Left lung (tissue), 10 donors: ENCODE data around the gene LYRM7. TPM values are rescaled to one million over a fixed set of nuclear protein-coding genes. Genes with fewer than 3 reads are reported as not detected.
A peak's percentile ranks its signal among the peaks of the same experiment; 100 is the strongest.

Experiments
- ATAC-seq: fragments of 200-7000 bp; cut with Tn5 transposase; one replicate; pipeline ENCODE4 v1.9.1; 2020; ENCODE audit warnings: moderate library complexity
- DNase-seq, 4 donors: peaks; one replicate each; pipeline ENCODE4 v3.0.0-alpha.2; 2013 to 2020
- H3K27ac ChIP-seq, 2 donors: fragments of 200-600 bp; sonication (generic) in 1 of 2; one replicate each; pipeline versions ENCODE4 v1.5.0 to v1.8.0; 2020 to 2021
- H3K27me3 ChIP-seq, 2 donors: fragments of 200-600 bp; sonication (generic) in 1 of 2; one replicate each; pipeline versions ENCODE4 v1.5.0 to v1.8.0; 2020 to 2021
- H3K36me3 ChIP-seq, 2 donors: fragments of 200-600 bp; sonication (generic) in 1 of 2; one replicate each; pipeline versions ENCODE4 v1.5.0 to v1.8.0; 2020 to 2021
- H3K4me1 ChIP-seq, 2 donors: fragments of 200-600 bp; one replicate each; pipeline ENCODE4 v1.8.0; 2021
- H3K4me3 ChIP-seq, 2 donors: fragments of 200-600 bp; sonication (generic) in 1 of 2; one replicate each; pipeline versions ENCODE4 v1.5.0 to v1.8.0; 2020 to 2021; ENCODE audit warnings: mild to moderate bottlenecking in 1 of 2
- H3K9me3 ChIP-seq, 2 donors: fragments of 200-600 bp; sonication (generic) in 1 of 2; one replicate each; pipeline versions ENCODE4 v1.5.0 to v1.8.0; 2020 to 2021
- intact Hi-C, 2 donors: fragments of 100-400 bp; cut with DNase I; formaldehyde crosslinking; loops; one replicate each; pipeline versions ENCODE4 v1.11.2 to v1.14.2; 2022
- polyA plus RNA-seq, 6 donors: library from polyadenylated mRNA; unstranded; fragments of 120-200 nt; gene quantifications; one replicate each; pipeline ENCODE4 v1.2.1, GENCODE V29; 2013; ENCODE audit not compliant: insufficient read length in 6 of 6
- total RNA-seq, 2 donors: library from RNA; stranded (reverse); fragmentation: NEBNext Ultra II Directional; extraction: Animal tissue kit (Norgen Biotek cat#: 25700); gene quantifications; one replicate each; pipeline ENCODE4 v1.2.1, GENCODE V29; 2021
- TF ChIP-seq, protein P1 (sequence below), 2 donors: fragments of 200-600 bp; sonication (generic) in 1 of 2; IDR thresholded peaks; one replicate each; pipeline versions ENCODE4 v1.5.0 to v1.8.0; 2021; ENCODE audit warnings: antibody characterized with exemption in 2 of 2
- donor health status: DM: no; HTN: yes; CAD: no.
- donor health status: DM: no; HTN: no; CAD: no.

LYRM7 gene
- total and polyA plus RNA-seq, 8 donors, result 6.7 to 17.5 (median 13.3) TPM

DNA sequence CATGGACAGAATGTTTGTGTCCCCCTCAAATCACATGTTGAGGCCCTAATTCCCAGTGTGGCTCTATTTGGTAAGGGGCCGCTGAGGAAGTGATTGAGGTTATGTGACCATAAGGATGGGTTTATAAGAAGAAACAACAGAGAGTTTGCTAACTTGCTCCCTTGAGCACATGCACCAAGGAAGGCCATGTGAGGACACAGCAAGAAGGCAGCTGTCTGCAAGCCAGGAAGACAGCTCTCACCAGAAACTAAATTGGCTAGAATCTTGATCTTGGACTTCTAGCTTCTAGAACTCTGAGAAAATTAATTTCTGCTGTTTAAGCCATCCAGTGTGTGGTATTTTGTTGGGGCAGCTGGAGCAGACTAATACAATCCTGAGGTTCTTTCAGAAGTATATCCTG is 57.9 kb downstream of the LYRM7 start:
- no peak for DNase-seq
- no peaks in the 10 kb centered on the region for H3K9me3 ChIP-seq
- no peaks in the 10 kb centered on the region for H3K36me3 ChIP-seq
- peaks cover 0 to 5% of the 10 kb centered on the region in 2 donors for H3K4me1 ChIP-seq
- ATAC-seq, result no peak
- no peak overlapping the region for H3K4me3 ChIP-seq
- no peaks in the 10 kb centered on the region for H3K27me3 ChIP-seq
- TF ChIP-seq, protein P1, sequence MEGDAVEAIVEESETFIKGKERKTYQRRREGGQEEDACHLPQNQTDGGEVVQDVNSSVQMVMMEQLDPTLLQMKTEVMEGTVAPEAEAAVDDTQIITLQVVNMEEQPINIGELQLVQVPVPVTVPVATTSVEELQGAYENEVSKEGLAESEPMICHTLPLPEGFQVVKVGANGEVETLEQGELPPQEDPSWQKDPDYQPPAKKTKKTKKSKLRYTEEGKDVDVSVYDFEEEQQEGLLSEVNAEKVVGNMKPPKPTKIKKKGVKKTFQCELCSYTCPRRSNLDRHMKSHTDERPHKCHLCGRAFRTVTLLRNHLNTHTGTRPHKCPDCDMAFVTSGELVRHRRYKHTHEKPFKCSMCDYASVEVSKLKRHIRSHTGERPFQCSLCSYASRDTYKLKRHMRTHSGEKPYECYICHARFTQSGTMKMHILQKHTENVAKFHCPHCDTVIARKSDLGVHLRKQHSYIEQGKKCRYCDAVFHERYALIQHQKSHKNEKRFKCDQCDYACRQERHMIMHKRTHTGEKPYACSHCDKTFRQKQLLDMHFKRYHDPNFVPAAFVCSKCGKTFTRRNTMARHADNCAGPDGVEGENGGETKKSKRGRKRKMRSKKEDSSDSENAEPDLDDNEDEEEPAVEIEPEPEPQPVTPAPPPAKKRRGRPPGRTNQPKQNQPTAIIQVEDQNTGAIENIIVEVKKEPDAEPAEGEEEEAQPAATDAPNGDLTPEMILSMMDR (IDR thresholded peaks at IDR 0.05), result no peak
- intact Hi-C loops, result no loop called here
- no peak overlapping the region for H3K27ac ChIP-seq

DNA sequence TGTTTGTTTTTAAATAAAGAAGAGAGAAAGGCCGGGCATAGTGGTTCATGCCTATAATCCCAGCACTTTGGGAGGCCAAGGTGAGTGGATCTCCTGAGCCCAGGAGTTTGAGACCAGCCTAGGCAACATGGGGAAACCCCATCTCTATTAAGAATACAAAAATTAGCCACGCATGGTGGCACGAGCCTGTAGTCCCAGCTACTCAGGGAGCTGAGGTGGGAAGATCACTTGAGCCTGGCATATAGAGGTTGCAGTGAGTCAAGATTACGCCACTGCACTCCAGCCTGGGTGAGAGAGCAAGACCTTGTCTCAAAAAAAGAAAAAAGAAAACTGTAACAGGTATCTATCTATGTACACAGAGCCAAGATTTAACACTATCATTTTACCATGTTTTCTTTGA is 58.9 kb downstream of the LYRM7 start:
- ATAC-seq (no peak), DNase-seq (no peak)
- Histone ChIP-seq H3K27ac (no peak overlapping the region), H3K27me3 (no peaks in the 10 kb centered on the region), H3K4me1 (peaks cover 0 to 5% of the 10 kb centered on the region in 2 donors), H3K4me3 (no peak overlapping the region), H3K9me3 (no peaks in the 10 kb centered on the region), H3K36me3 (no peaks in the 10 kb centered on the region)
- TF ChIP-seq, protein P1 (IDR thresholded peaks at IDR 0.05), result no peak
- intact Hi-C loops, result no loop called here

DNA sequence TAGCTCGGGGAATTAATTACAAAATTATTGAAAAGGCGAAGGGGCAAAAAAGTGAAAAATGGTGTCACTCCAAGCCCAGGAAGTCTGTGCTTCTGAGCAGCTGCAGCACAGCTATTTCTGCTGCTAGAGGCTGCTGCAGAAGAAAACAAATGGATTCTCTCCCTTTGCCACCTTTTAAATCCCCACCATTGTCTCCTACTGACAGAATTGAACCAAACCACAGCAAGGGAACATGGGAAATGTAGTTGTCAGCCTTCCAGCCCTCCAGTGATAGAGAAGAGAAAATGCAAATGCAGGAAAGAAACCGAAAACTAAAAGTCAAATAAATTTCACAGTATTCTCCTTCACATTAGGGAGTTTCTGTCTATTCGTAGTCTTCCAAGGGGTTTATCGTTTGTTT is 59.7 kb downstream of the LYRM7 start:
- Histone ChIP-seq H3K27ac (no peak overlapping the region), H3K4me1 (no peaks in the 10 kb centered on the region), H3K27me3 (no peaks in the 10 kb centered on the region), H3K9me3 (no peaks in the 10 kb centered on the region), H3K4me3 (no peak overlapping the region), H3K36me3 (no peaks in the 10 kb centered on the region)
- no peak for DNase-seq
- TF ChIP-seq, protein P1 (IDR thresholded peaks at IDR 0.05), result no peak
- intact Hi-C loops, result no loop called here
- no peak for ATAC-seq

DNA sequence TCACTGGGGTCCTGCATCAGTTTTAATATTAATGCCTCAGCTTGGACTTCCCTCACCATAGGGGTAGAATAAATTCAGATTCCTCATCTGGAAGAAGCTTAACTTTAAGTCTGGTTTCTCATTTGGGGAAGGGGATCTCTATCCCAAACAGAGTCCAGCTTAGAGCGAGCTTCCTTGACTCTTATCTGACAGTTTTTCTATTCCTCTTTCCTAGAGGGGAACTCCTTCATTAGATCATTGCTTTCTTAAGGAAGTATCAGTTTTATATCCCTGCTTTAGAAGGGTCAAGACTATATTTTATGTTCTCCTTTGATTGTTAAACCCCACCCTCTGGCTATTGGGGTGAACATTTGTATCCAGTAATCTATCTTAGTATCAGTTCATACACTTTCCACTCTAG is 68.9 kb downstream of the LYRM7 start:
- ATAC-seq (no peak), DNase-seq (no peak)
- TF ChIP-seq, protein P1 (IDR thresholded peaks at IDR 0.05), result no peak
- no peaks in the 10 kb centered on the region for H3K9me3 ChIP-seq
- H3K27me3 ChIP-seq, result no peaks in the 10 kb centered on the region
- no peak overlapping the region for H3K27ac ChIP-seq
- no peaks in the 10 kb centered on the region for H3K36me3 ChIP-seq
- intact Hi-C loops, result no loop called here
- H3K4me1 ChIP-seq, result peaks cover 0 to 4% of the 10 kb centered on the region in 2 donors
- H3K4me3 ChIP-seq, result no peak overlapping the region

DNA sequence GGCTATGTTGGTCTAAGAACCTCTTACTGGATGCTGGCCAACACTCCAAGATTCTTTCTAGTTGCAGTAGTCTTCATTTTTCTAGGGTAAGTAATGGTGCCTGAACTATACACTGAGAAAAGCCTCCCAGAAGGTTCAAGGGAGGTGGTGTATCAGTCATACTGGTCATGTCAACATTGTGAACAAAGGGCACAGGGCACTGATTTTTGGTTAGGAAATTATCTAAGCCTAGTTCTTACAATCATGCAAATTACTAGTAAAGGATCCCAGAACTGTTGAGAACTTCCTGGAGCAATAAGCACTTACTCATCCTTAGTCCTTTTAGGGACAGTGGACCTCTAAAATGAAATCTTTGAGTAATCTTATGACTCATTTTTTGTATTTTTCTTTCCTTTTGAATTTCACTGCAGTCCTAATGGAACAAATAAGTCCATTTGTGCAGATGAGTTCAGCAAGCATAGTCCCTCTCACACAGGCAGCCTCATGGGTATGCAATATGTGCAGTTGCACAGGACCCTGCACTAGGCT is 72.0 kb downstream of the LYRM7 start:
- DNase-seq, result no peak
- Histone ChIP-seq H3K27me3 (no peaks in the 10 kb centered on the region), H3K4me1 (peaks cover 0 to 4% of the 10 kb centered on the region in 2 donors), H3K36me3 (no peaks in the 10 kb centered on the region), H3K9me3 (peaks cover 0 to 14% of the 10 kb centered on the region in 2 donors), H3K4me3 (no peak overlapping the region), H3K27ac (no peak overlapping the region)
- TF ChIP-seq, protein P1 (IDR thresholded peaks at IDR 0.05), result no peak
- peak; percentile 41 for ATAC-seq
- intact Hi-C loops, result no loop called here
